GM21390 (cell line): Measurements from ENCODE around the gene MACROH2A1.

Experiments used
- ATAC-seq: cut with Tn5 transposase; IDR thresholded peaks from one replicate; pipeline ENCODE4 v1.9.1; 2021; ENCODE audit not compliant: unreplicated experiment

Gene MACROH2A1

GRCh38 chr5:135436951-135437418, 38.0 kb upstream of the MACROH2A1 start:
- no peak for ATAC-seq

GRCh38 chr5:135435467-135436330, 36.7 kb upstream of the MACROH2A1 start:
- ATAC-seq: no peak

GRCh38 chr5:135434591-135435466, 35.8 kb upstream of the MACROH2A1 start:
- ATAC-seq: no peak

- ATAC-seq: no peak
Measured at GRCh38 chr5:135433681-135434426, 34.8 kb upstream of the MACROH2A1 start.

GRCh38 chr5:135432113-135432512, 33.1 kb upstream of the MACROH2A1 start:
- no peak for ATAC-seq

DNA sequence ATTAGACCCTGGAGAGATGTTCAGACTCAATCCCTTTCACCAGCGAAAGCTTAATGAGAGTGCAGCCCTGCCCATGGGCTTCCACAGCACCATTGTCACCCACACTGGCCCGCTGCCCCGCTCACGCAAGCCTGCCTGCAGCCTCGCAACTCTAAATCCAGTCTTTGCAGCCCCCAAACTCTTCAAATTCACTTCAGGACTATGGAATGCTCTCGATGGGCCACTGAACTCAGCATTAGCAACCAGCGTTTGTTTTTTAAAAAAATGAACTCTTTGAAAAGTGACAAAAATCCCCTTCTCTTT, 31.1 kb upstream of the MACROH2A1 start:
- ATAC-seq: no peak

- ATAC-seq: no peak
Measured at GRCh38 chr5:135429301-135430134, 30.5 kb upstream of the MACROH2A1 start.

GRCh38 chr5:135428586-135428985, 29.6 kb upstream of the MACROH2A1 start:
- ATAC-seq: no peak

DNA sequence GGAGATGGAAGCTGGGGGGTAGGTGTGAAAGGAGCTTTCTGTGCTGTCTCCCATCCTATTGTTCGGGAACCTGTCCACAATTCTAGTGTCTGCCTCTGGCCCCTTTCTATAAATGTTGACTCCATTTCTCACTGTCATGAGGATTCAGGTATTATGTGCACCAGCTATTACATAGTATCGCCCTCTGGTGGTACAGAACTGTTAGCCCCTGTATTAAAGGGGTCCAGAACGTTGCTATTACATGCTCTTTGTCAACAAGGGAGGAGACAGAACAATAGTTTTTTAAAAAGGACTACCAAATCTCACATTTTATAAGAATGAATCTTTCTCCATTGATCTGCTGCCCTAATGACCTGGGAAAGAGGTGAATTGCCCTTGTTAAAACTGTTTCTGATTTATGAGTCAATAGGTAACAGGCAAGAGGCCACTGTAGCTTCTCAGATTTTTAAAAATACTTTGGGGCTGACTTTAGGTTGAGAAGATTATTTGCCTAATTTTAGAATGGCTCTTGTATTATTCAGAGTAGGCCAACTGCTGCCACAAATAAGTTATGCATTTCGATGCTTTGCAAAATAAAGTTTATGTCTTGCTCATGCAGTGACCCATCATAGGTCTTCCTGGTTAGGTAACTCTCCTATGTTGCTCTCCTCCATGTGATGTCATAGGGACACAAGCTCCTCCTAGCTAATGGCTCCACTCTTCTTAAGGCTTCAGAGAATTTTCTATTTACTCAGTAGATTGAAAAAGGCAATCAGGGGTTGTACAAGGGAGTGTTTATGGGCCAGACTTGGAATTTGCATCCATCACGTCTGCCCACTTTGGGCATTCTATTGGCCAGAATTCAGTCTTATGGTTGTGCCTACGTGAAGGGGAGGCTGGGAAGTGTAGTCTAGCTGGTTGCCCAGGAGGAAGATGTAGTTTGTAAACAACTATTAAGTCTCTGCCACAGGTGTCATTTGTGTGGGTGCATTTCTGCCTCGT, 27.4 kb upstream of the MACROH2A1 start:
- ATAC-seq: peak; percentile 84

DNA sequence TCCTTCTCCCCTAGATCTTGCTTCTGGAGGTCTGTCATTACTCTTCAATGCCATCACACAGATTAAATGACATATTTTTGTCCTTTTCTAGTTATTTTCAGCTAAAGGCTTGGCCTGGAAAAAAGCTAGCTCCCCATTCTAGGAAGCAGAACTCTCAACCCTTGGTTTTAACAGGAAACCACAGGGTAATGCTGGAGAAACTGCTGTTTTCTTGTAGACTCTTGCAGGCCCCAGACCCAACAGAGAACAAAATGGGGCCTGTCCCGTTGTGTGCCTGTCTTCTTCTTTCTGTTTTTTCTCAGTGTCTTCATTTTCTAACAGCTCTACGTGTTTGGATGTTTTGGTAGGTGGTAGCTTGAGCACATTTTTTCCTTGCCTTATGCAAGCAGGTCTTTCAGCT, 26.6 kb upstream of the MACROH2A1 start:
- no peak for ATAC-seq

DNA sequence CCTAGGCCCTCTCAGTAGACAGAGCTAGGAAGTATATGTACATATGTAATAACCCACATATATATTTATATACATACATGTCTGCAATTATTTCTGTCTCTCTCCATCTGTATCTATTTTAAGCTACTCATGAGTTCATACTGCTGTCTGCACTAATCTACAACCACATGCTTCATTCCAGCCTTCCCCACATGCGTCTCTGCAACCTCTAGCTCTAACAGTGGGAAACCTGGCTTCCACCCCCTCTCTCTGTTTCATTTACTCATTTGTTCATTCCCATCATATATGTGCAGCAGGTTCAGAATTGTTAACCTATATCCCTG, 24.8 kb upstream of the MACROH2A1 start:
- ATAC-seq: no peak

DNA sequence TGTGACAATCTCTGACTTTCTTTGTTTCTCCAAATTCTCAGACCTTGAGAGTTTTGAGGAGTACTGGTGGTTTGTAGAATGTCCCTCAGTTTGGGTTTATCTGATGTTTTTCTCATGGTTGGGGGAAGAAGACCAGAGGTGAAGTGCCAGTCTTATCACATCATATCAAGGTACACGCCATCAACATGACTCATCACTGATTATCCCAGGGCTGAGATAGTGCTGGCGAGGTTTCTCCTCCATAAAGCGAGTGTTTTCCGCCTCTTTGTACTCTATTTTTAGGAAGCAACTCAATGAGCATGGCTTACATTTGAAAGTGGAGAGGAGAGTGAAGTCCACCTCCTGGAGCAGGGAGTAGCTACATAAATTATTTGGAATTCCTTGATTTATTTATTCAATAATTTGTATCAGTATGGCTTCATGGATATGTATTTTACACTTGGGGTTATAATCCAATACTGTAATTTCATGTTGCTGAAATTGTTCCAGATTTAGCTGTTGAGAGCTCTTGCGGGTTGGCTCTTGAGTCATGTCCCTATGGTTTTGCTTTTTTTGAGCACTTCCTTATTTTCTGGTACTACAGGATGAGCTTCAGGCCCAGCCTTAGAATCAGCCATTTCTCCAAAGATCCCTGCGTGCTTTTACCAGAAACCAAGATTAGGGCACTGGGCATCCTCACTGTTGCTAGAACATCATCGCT, 24.3 kb upstream of the MACROH2A1 start:
- ATAC-seq: no peak

GRCh38 chr5:135422419-135422818, 23.4 kb upstream of the MACROH2A1 start:
- ATAC-seq: no peak

- ATAC-seq: no peak
Measured at GRCh38 chr5:135417083-135417482, 18.1 kb upstream of the MACROH2A1 start.

GRCh38 chr5:135405082-135405481, 6.1 kb upstream of the MACROH2A1 start:
- ATAC-seq: no peak

DNA sequence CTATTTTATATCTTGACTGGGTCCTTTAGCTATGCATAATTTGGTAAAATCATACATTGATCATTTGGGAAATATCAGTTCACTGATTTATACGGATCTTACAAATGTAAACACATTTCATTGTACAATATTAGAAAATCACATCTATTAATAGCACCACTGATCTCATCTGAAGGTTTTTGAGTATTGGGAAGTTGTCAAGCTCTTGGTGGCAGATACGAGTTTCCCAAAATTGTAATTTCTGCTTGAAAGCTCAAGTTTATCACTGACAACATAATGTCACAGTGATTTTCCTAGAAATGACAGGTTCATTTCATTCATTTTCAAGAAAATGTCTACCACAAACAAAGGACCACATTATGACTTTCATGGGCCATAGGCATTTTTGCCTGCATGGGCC, 3.0 kb upstream of the MACROH2A1 start:
- no peak for ATAC-seq

GRCh38 chr5:135400866-135401265, 1.8 kb upstream of the MACROH2A1 start:
- no peak for ATAC-seq

- ATAC-seq: no peak
Measured at GRCh38 chr5:135399794-135400542, 937 bp upstream of the MACROH2A1 start.
